GM18868 (cell line): ENCODE data around the gene APOL4.
"Not testable (repeated sequence)": the region's sequence is repeated elsewhere in the genome, so short reads cannot be mapped to it uniquely, and the experiment has no call there.

ENCODE experiments used
- ATAC-seq: cut with Tn5 transposase; IDR thresholded peaks from one replicate; pipeline ENCODE4 v1.9.1; 2021; ENCODE audit warnings: mild to moderate bottlenecking, moderate library complexity; ENCODE audit not compliant: unreplicated experiment

APOL4 gene, protein sequence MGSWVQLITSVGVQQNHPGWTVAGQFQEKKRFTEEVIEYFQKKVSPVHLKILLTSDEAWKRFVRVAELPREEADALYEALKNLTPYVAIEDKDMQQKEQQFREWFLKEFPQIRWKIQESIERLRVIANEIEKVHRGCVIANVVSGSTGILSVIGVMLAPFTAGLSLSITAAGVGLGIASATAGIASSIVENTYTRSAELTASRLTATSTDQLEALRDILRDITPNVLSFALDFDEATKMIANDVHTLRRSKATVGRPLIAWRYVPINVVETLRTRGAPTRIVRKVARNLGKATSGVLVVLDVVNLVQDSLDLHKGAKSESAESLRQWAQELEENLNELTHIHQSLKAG

DNA sequence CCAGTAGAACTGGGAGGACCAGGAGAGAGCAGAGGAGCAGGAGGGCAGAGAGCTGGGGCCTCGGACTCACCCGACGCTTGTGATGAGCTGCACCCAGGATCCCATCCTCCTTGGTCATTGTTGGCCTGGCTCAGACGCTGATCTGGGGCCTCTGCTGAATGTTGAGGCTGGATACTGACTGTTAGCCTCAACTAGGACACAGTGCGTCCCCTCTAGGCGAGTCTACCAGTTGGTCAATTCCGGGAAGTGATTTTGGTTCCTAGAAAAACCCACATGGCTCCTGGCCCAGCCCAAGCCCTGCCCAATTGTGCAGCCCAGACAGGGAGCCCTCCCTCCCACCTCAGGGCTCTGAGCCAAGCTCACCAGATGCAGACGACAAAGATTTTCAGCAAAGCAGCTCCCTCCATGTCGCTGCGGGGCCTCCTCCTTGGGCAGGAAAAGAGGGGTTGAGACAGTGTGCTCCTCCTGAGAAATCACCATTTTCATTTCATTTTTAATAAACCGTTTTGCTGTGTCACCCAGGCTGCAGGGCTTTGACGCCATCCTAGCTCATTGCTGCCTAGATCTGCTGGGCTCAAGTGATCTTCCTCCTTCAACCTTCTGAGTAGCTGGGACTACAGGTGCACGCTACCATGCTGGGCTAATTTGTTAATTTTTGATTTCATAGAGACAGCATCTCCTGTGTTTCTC is at the start of gene APOL4:
Gene APOL4, minus strand, starts transcription at position 180 of the 690 bp plus-strand sequence. Its CDS starts 75 bp downstream, at position 105.
- ATAC-seq = no peak

DNA sequence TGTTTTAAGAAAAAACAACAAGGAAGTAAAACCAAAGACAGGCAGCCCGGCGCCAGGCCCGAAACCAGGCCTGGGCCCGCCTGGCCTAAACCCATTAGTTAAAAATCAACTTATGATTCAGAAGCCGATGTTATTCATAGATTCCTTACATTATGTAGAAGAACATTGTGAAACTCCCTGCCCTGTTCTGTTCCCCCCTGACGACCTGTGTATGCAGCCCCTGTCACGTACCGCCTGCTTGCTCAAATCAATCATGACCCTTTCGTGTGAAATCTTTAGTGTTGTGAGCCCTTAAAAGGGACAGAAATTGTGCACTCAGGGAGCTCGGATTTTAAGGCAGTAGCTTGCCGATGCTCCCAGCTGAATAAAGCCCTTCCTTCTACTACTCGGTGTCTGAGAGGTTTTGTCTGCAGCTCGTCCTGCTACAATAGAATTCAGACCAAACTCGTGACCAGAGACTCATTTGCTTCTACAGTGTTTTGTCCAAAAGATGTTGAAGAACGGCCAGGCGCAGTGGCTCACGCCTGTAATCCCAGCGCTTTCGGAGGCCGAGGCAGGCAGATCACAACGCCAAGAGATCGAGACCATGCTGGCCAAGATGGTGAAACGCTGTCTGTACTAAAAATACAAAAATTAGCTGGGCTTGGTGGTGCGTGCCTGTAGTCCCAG is 48.8 kb upstream of the APOL4 start:
- not testable (repeated sequence) for ATAC-seq

DNA sequence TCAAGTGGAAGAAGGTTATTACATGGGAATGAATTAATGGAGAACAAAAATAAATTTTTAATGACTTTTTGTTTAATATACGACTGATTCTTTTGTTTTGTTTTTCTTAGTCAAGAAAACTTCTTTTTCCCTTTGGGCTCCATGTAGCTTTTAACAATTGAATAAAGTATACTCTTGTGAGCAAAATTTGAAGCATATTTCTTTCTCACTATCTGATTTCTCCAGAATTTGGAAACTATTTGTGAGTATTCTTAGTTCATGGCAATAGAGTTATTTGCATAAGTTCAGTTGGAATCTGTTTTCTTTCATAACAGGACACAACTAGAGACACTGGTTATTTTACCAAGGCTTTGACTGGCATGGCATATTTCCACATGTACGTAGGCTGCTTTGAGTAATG is 47.6 kb upstream of the APOL4 start:
- no peak for ATAC-seq

DNA sequence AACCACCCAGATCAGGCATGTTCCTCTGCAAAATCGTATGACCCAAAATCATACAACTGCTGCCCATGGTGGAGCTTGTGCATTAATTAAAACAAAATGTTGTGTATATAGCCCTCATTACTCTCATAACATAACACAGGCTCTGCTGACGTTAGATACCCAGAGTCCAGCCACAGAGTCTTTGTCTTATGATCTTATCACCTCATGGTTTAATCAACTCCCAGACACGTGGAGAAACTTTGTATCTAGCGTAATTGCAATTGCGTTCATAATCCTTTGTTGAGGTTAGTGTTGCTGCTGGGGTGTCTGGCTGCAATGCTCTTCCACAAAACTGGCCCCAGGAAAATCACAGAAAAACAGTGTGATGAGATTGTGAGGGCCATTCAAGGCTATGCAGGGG is 46.3 kb upstream of the APOL4 start:
- no peak for ATAC-seq

DNA sequence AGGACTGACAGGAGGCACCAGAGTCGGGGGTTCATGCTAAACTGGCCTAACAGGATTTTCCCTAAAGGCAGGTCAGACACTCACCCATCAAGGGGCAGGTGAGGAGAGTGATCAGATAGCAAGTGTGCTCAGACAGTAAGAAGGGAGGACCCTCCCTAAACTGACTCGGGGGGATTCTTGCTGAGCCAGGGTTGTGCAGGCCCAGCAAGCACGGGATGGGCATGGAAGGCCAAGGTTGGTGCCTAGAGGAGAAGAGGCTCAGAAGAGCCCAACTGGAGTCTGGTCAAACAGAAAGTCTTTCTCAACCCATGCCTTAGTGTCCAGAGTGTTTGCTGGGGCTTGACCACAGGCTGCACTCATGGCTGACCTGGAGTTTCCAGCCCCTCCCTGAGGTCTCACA is 45.1 kb upstream of the APOL4 start:
- ATAC-seq = no peak

DNA sequence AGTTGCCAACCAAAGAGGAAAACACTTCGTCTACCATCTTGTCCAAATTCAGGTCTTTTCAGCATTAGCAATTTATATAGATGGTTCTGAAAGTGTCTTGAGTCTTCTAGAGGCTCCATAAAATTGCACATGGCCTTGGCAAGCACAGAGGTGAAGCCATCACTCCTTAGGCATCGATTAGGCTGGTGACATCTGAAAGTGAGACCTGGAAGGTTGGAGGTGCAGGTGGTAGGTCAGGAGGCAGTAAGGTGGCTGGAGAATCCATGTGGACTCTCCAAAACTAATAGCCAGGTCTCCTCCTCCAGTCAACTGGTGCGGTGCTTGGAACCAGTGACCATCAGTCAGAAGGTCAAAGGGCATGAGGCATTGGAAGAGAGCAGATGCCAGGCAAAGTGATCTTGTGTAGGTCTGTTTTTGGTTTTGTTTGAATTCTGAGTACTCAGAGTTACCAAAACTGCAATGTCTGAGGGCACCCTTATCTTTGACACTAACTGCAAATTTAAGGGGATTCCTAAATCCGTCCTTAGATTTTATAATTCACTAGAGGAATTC is 44.3 kb upstream of the APOL4 start:
- no peak for ATAC-seq

DNA sequence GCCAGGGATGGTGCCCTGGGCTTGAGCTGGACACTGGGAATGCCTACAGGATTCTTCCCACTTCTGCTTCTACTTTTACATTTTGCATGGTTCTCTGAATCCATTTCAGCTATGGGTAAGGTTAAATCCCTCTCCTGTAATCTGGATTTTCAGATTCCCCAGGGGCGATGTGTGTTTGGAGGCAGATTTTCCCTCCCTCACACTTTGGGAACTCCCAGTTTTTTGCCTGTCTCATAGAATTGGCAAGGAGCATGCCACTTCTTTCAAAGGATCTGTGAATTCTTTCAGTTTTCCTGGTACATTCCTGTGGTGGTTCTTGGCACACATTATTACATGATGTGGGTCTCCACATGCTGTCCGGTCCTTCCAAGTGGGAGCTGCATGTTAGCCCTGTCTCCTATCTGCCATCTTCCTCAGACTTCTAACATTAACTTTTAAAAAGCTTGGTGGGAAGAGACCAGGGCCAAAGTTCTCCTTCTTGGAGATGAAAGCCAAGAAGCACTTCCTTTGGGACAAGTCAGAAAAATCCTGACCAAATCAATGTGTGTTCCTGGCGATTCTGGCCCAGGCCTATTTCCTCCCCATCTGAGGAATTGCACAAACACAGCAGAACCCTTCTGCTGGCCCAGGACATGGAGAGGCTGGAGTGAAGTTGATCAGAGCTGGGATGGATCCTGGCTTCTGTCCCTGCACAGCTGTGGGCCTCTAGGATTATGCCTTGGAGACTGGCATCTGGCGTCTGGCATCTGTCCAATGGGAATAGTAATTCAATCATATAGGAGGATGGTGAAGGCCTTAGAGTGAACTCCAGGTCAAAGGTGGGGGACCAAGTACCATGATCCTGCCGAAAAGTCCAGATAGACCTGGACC is 43.1 kb upstream of the APOL4 start:
- ATAC-seq = no peak

DNA sequence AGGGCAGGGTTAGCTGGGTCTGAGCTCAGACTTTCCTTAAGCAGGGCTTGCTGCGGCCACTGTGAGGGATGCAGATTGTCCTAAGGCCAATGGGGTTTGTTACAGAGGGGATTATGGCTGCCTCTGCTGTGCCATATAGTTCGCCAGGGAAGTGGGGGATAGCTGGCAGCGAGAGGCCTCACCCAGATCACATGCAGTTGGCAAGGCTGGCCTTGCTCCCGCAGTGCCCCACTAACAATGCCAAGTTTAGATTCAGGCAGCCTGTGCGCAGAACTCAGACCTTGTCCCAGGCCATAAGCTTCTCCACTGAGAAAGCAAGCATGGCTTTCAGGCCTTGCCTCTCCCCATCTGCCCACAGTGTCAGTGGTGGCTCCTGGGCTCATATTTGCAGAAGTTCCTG is 42.4 kb upstream of the APOL4 start:
- ATAC-seq = no peak

DNA sequence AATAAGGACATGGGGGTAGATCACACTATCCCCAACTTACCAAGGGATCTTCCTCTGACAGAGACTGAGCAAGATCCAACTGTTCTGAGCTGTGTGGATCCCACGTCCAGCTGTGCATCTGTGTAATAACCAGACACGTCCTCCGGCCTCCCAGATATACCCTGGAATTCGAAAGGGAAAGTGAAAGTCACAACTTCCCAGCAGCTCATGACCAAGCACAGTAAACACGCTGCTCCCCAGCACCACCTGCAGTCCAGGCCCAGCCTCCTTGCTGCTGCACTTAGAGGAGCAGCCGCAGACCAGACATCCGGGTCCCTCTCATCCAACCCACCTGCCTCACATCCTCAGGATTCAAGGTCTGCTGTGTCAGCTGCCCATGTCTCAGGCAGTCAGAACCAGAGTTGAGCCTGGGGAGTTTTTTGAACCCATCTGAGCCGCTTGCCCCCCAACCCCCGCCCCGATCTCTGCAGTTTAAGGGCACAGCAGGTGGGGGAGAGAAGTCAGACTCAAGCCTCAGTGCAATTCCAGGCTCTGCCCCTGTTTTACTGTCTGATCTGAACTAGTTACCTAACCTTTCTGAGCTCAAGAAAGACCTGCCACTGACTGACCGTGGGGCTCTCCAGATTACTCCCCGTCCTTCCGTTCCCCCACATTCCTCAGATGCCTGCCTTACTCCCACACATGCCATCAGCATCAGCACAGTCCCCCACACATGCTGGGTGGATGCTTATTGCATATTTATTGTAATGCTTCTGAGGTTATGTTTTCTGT is 38.0 kb upstream of the APOL4 start, which contains the start of gene APOL2:
Gene APOL2, minus strand, starts transcription at position 127 of the 771 bp plus-strand sequence. CDS start 6,365 bp downstream, outside the sequence.
- peak; percentile 93 for ATAC-seq

DNA sequence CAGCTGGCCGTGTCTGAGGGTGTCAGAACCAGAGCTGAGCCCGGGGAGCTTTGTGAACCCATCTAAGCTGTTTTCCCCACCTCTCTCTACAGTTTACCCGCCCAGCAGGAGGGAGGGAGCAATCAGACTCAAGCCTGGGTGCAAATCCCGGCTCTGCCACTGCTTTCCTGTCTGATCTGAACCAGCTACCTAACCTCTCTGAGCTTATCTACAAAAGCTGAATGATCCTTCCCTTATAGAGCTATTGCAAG is 37.5 kb upstream of the APOL4 start:
- no peak for ATAC-seq

DNA sequence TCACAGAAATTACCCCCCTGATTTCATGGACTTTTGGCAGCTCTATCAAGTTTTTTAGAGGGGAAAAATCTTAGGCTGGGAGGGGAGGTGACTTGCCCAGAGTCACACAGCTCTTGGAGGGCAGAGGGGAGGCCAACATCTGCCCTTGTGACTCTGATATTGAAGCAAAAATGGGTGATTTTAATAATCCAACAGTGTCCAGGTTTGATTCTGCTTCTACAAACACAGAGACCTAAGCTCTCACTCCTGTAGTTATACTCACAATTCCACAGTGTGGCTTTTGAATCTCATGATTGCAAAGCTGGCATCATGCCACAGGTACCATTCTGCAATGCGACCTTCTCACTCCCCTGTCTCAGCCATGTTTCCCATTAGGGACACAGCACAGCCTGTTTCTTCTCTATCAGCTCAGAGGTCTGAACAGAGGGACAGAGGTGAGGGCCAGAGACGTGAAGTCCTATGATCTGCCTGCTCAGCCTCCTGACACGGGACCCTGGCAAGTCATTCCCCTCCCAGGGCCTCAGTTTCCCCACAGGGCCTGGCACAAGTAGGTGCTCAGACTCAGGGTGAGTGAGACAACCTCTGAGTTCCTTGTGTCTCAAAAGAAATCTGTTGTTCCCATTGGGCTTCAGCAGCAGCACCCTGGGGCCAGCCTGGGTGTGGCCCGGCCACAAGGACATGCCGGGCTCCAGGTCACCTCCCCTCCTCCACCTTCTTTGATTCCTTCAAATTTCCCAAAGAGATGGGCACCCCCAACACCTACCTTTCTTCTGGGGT is 37.0 kb upstream of the APOL4 start:
- ATAC-seq = no peak

DNA sequence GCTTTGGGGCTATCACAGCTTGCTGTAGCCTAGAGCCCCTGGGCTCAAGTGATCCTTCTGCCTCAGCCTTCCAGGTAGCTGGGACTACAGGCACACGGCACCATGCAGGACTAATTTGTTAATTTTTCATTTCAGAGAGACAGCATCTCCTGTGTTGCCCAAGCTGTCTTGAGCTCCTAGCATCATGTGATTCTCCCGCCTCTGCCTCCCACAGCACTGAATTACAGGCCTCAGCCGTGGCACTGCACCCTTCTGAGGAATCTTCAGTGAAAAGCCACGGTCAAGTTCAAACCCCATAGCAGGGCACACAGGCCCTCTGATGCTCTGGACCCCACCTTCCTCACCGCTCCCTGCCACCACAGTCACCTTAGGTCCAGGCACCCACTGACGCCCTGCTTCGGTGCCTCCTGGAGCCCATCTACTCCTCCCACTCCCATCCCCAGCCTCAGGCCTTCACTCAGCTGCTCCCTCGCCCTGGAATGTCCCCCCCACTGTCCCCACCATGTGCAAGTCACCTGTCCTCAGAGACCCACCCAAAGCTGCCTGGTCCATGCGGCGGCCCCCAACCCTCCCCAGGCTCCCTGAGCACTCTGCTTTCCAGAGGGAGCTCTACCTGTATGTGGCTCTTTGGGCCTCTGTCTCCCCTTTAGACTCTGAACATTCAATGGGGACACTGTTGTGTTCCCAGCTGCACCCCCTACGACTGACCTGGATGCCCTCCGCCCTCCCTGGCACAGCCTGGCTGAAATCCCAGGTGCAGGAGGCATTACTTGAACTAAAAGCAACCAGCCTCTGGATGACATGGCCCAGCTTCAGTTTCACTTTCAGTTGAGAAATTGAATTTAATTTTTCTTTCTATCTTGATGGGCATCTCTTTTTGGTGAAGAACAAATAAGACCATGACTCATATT is 36.1 kb upstream of the APOL4 start:
- no peak for ATAC-seq

DNA sequence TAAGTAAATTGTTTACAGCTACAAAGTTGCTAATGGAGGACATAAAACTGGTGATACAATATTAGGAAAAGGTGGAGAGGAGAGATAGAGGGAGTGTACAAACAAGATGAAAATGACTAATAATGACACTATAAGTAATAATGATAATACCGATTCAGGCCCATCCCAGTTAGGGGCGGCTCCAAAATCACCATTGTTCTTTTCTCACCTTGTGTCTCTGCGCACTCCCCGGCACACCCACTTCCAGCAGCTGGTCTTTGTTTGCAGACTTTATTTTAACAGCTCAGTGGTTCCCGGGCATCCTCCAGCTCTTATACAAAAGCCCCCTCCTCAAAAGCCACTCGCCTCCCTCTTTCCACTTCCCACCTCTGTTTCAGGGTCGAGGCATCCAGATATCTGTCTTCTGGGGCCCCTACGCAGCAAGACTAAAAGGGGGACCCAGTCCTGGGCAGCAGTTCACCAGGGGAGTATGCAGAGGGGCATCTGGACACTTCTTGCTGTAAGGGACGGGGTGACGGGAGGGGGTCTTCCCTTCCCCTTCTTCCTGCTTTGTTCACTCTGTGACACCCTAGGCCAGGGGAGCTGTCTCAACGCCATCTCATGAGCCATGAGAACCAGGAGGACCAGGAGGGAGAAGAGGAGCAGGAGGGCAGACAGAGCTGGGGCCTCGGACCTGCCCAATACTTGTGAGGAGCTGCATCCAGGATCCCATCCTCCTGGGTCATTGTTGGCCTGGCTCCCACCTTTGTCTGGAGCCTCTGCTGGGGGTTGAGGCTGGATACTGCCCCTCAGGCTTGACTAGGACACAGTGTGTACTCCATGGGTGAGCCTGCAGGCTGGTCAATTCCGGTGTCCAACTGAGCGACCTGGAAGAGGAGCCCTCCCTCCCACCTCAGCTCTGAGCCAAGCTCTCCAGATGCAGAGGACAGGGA is 35.0 kb upstream of the APOL4 start:
- no peak for ATAC-seq

DNA sequence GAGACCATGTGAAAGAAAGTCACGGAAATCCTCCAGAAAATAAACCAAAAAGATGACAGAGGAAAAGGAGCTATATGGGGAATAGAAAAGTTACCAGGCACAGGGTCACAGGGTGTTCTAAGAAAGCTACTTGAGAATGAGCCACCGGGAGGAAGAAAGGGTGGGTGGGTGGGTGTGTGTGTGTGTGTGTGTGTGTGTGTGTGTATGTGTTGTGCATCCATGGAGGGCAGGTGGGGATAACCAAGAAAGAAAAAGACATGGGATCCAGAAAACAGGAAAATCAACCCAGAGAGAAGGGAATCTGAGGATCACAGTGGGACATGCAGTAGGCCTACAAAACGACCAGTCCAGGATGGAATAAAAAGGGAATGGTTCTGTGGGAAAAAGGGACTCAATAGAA is 34.0 kb upstream of the APOL4 start:
- no peak for ATAC-seq

DNA sequence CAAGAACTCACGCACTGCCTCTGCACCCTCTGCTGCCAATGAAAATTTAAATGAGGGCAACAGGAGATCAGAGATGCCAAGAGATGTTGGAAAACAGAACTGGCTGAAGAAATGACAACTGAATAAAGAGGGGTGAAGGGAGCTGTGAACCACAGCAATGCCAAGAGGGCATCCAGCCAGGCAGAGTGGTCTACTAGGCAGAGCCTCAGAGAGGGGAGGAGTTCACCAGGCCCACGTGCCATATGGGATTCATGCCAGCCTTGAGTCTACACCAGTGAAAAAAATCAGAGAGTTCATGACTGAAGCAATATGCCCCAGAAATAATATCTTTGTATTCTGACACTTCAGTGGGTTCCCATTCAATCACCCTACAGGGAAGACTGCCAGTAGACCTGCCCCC is 33.3 kb upstream of the APOL4 start:
- ATAC-seq = no peak

DNA sequence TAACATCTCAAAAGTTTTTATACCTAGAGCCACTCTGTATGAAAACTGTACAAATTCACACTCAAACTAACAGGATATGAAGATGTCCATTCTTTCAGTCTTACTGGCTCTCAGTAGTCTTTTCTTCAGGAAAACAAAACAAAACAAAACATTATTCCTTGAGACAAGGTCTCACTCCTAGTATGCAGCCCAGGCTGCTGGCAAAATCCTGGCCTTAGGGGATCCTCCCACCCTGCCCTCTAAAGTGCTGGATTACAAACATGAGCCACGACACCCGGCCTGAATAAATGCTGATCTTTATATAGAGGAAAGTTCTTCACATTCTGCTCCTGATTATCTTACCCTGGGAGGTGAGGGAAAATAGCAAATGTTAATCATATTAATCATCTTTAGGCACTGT is 32.6 kb upstream of the APOL4 start:
- ATAC-seq = no peak

DNA sequence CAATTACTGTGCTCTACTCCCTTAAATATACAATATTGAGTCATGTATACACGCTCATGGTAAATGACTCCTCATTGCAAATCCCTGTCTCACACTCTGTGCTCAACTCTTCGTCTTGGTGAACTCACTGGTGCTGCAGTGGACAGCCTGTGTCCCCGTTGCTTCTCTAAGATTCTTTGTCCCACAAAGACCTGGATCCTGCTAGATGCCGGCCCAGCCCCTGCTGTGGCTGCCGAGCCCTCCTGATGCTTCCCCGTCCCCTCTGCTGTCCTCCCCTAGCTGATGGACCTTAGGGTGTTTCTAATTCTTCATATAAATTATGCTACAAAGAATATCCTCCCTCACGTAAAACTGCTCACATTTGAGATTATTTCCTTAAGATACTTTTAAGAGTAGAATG is 32.2 kb upstream of the APOL4 start:
- no peak for ATAC-seq
